ENCODE results near the gene FBN3. TPM values are rescaled to one million over a fixed set of nuclear protein-coding genes. Genes with fewer than 3 reads are reported as not detected.
"Not testable (repeated sequence)": the region's sequence is repeated elsewhere in the genome, so short reads cannot be mapped to it uniquely, and the experiment has no call there.

Gene FBN3
- total RNA-seq, 1 donor from 2014 or later: 63.7 TPM

DNA sequence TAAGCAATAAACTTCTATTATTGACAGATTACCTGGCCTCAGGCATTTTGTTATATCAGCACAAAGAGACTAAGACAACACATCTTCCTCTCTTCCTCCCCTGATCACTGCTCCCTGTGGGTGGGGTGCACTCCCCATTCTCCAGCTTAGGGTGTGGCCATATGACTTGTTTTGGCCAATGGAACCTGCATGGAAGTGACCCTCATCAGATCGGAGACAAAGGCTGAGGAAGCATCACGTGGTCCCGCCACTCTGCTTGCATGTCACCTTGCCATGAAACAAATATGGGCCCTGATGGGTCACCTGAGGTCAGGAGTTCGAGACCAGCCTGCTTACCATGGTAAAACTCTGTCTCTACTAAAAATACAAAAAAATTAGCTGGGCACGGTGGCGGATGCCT is 110.6 kb downstream of the FBN3 start:
- Mint-ChIP-seq H3K36me3 (no peaks in the 10 kb centered on the region), H3K27me3 (peaks cover 8% of the 10 kb centered on the region), H3K4me1 (ENCODE audit: unreplicated experiment) (peaks cover 8% of the 10 kb centered on the region), H3K9me3 (no peaks in the 10 kb centered on the region), H3K27ac (no peak overlapping the region), H3K4me3 (no peak overlapping the region)
- no peak for DNase-seq (ENCODE audit: extremely low spot score, unreplicated experiment)
- TF ChIP-seq, protein P1, sequence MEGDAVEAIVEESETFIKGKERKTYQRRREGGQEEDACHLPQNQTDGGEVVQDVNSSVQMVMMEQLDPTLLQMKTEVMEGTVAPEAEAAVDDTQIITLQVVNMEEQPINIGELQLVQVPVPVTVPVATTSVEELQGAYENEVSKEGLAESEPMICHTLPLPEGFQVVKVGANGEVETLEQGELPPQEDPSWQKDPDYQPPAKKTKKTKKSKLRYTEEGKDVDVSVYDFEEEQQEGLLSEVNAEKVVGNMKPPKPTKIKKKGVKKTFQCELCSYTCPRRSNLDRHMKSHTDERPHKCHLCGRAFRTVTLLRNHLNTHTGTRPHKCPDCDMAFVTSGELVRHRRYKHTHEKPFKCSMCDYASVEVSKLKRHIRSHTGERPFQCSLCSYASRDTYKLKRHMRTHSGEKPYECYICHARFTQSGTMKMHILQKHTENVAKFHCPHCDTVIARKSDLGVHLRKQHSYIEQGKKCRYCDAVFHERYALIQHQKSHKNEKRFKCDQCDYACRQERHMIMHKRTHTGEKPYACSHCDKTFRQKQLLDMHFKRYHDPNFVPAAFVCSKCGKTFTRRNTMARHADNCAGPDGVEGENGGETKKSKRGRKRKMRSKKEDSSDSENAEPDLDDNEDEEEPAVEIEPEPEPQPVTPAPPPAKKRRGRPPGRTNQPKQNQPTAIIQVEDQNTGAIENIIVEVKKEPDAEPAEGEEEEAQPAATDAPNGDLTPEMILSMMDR (conservative IDR thresholded peaks at IDR 0.05): no peak

DNA sequence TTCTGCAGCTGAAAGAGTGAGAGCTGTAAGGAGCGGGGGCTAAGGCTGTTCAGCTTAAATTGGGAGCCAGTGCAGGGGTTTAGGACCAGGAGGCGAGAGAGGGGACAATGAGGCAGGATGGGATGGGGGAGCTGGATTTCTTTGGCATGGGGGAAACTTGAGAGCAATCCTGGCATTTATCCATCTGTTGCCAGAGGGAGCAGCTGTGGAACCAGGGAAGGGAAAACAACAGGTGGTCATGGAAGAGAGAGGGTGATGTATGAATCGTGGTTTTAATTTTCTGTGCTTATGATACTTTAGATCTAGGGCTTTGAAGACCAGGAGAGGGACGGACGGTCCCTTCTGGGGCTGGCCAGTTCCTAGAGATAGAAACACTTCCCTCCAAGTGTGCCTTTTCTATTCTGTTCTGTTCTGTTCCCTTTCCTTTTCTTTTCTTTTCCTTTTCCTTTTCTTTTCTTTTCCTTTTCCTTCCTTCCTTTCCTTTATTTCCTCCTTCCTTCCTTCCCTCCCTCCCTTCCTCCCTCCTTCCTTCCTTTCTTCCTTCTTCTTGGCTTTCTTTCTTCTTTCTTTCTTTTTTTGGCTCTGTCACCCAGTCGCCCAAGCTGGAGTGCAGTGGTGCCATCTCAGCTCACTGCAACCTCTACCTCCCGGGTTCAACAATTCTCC is 112.8 kb downstream of the FBN3 start:
- peaks cover 8% of the 10 kb centered on the region for H3K27me3 Mint-ChIP-seq
- TF ChIP-seq, protein P1 (conservative IDR thresholded peaks at IDR 0.05): no peak
- peaks cover 15% of the 10 kb centered on the region for H3K4me1 Mint-ChIP-seq (ENCODE audit: unreplicated experiment)
- no peak overlapping the region for H3K4me3 Mint-ChIP-seq
- DNase-seq (ENCODE audit: extremely low spot score, unreplicated experiment): no peak
- H3K36me3 Mint-ChIP-seq: no peaks in the 10 kb centered on the region
- H3K27ac Mint-ChIP-seq: no peak overlapping the region
- H3K9me3 Mint-ChIP-seq: no peaks in the 10 kb centered on the region

DNA sequence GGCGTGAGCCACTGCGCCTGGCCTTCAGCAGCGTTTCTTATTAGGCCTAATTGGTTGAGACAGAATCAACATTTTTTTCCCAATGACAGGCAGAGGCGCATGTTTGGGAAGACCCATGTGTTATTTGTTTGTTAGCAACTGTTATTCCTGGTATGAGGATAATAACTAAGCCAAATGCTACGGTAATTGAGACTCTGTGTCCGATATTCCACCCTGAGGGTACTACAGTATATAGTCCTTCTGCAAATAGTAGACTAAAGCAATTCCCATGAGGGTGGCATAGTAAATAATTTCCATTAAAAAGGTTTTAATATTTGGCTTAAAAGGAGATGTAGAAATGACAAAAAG is 115.2 kb downstream of the FBN3 start:
- H3K4me3 Mint-ChIP-seq: no peak overlapping the region
- no peak for DNase-seq (ENCODE audit: extremely low spot score, unreplicated experiment)
- no peak overlapping the region for H3K27ac Mint-ChIP-seq
- H3K27me3 Mint-ChIP-seq: peaks cover 8% of the 10 kb centered on the region
- H3K4me1 Mint-ChIP-seq (ENCODE audit: unreplicated experiment): peaks cover 19% of the 10 kb centered on the region
- no peaks in the 10 kb centered on the region for H3K9me3 Mint-ChIP-seq
- TF ChIP-seq, protein P1 (conservative IDR thresholded peaks at IDR 0.05): no peak
- H3K36me3 Mint-ChIP-seq: no peaks in the 10 kb centered on the region

DNA sequence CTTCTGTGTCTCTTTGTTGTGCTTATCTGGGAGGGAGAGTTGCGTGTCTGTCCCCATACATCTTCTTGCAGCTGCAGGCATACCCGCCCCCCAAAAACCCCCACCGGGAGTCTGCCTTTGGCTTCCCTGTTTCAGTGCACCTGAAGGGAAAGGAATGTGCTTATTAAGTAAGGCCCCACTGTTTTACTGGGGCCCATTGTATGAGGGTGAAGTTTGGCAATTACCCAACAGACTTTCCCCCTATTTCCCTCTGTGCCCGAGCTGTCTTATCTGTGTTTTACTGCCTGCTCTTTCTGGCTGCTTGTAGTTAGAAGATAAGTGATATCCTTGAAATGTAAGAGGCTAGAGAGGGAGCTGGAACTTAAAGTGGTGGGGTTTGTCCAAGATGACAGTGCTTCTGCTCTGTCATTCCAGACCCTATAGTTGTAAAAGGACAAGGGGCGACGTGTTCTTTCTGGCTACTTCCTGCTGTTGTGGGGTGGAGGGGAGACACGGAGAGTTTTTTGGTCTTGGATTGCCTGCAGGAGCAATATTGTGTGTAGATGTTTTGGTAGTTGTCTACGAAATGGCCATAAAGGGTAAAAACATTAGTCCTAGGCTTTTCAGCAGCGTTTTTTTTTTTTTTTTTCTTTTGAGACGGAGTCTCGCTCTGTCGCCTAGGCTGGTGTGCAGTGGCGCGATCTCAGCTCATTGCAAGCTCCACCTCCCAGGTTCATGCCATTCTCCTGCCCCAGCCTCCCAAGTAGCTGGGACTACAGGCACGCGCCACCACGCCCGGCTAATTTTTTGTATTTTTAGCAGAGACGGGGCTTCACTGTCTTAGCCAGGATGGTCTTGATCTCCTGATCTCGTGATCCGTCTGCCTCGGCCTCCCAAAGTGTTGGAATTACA is 115.9 kb downstream of the FBN3 start:
- H3K9me3 Mint-ChIP-seq: not testable (repeated sequence)

DNA sequence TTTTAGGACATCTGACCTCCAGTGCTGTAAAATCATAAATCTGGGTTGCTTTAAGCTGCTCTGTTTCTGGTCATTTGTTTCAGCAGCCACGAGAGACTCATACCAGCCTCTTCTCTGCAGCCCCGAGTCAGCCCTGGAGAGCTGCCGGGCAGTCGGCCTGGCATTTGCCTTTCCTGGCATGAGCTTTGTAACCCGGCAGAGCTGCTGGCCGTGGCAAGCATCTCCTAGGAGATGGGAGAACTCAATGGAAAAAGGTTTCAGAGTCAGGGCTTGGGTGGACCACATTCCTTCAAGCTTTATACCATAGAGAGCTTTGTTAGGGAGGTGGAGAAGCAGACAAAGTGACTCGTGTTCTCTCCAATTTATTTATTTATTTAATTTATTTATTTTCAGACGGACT is 118.4 kb downstream of the FBN3 start:
- no peak for DNase-seq (ENCODE audit: extremely low spot score, unreplicated experiment)
- no peaks in the 10 kb centered on the region for H3K9me3 Mint-ChIP-seq
- TF ChIP-seq, protein P1 (conservative IDR thresholded peaks at IDR 0.05): no peak
- no peak overlapping the region for H3K4me3 Mint-ChIP-seq
- no peaks in the 10 kb centered on the region for H3K36me3 Mint-ChIP-seq
- no peaks in the 10 kb centered on the region for H3K27me3 Mint-ChIP-seq
- H3K27ac Mint-ChIP-seq: no peak overlapping the region
- peaks cover 16% of the 10 kb centered on the region for H3K4me1 Mint-ChIP-seq (ENCODE audit: unreplicated experiment)

More for the DNA sequence above, 115.9 kb downstream of the FBN3 start:
- Mint-ChIP-seq H3K4me1 (ENCODE audit: unreplicated experiment) (peaks cover 23% of the 10 kb centered on the region), H3K4me3 (peak overlapping the region; percentile 48), H3K27ac (peak overlapping the region; percentile 65)
- not testable (repeated sequence) for DNase-seq (ENCODE audit: extremely low spot score, unreplicated experiment); H3K36me3 Mint-ChIP-seq; H3K27me3 Mint-ChIP-seq

DNA sequence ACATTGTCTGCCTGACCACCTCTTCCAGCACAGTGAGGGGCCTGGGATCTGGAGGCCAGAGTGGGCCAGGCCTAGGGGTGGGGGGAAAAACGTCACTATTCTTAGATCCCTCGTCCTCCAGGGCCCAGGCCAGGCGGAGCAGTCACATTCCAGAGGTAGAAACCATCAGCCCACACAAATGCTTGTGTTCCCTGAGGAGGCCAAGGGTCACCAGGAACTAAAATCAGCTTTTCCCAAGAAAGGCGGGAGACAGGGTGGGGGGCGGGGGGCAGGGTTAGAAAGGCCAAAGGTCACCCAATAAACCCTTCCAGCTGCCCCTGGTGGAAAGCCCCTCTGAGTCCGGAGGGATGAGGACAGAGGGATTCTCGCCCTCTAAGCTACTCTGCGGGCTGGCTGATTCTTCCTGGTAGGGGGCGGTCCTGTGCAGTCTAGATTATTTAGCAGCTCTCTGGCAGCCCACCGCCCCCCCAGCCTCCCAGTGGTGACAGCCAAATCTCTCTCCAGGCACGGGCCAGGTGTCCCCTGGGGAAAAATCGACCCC is 120.4 kb downstream of the FBN3 start:
- TF ChIP-seq, protein P1 (conservative IDR thresholded peaks at IDR 0.05): peak; percentile 25
- DNase-seq (ENCODE audit: extremely low spot score, unreplicated experiment): no peak
- no peaks in the 10 kb centered on the region for H3K27me3 Mint-ChIP-seq
- H3K9me3 Mint-ChIP-seq: no peaks in the 10 kb centered on the region
- no peaks in the 10 kb centered on the region for H3K36me3 Mint-ChIP-seq
- peaks cover 16% of the 10 kb centered on the region for H3K4me1 Mint-ChIP-seq (ENCODE audit: unreplicated experiment)
- H3K27ac Mint-ChIP-seq: peak overlapping the region; percentile 26
- H3K4me3 Mint-ChIP-seq: no peak overlapping the region

Measured in type B pancreatic cell (in vitro differentiated cells).